BJ (cell line): ENCODE results near the gene PLEKHA8. TPM values are rescaled to one million over a fixed set of nuclear protein-coding genes. Genes with fewer than 3 reads are reported as not detected.

Experiments
- CTCF ChIA-PET: fragments of 350-600 bp; formaldehyde crosslinking; extraction: SDS; loops from one replicate; lab custom pipeline; 2021; ENCODE audit warnings: antibody characterized with exemption, inconsistent platforms; lab: Yijun Ruan, JAX
- POLR2A ChIA-PET: fragments of 300-600 bp; sonication (Branson Sonifier 250); formaldehyde crosslinking; extraction: SDS; loops from one replicate; lab custom pipeline; 2021; ENCODE audit warnings: antibody characterized with exemption; lab: Charles Lee
- DNase-seq: peaks from one replicate; pipeline ENCODE4 v3.0.0-alpha.2; 2011; ENCODE audit warnings: low read depth
- H3K27me3 ChIP-seq: 2 replicates; pipeline ENCODE4 v1.6.0; 2011; ENCODE audit warnings: low read length; ENCODE audit not compliant: control insufficient read depth, insufficient read depth
- H3K36me3 ChIP-seq: 2 replicates; pipeline ENCODE4 v1.5.1; 2011; ENCODE audit warnings: low read length; ENCODE audit not compliant: control insufficient read depth, insufficient read depth
- H3K4me3 ChIP-seq: 2 replicates; pipeline ENCODE4 v1.5.1; 2011; ENCODE audit warnings: low read depth, mild to moderate bottlenecking, control low read depth, low read length
- CTCF ChIP-seq: IDR thresholded peaks from 2 replicates; pipeline ENCODE4 v1.5.1; 2011; ENCODE audit warnings: low read depth, mild to moderate bottlenecking, control low read depth, inconsistent platforms, low read length, moderate library complexity; ENCODE audit not compliant: insufficient read depth
- polyA plus RNA-seq: library from polyadenylated mRNA; depleted of rRNA; stranded (reverse); fragments of >200 nt; gene quantifications from 2 replicates; pipeline ENCODE4 v1.2.3, GENCODE V29; 2011; rRNA removed
- small RNA-seq: library from RNA; depleted of rRNA; stranded (forward); fragments of <200 nt; gene quantifications from one replicate; pipeline ENCODE3, GENCODE V24; 2012; ENCODE audit warnings: low replicate concordance, low read depth; ENCODE audit not compliant: insufficient read length

The PLEKHA8 gene
- polyA plus RNA-seq, 1 experiment, result 4.2 TPM

GRCh38 chr7:30178748-30179436 is 150.7 kb downstream of the PLEKHA8 start:
- ChIA-PET POLR2A (no interaction called here), CTCF (interaction anchor here (0.5 to 0.9 kb wide), 2 partner anchors 14 to 240 kb away, joined by 3 to 4 read pairs; no protein-coding TSS in a partner anchor)
- no peak overlapping the region for H3K4me3 ChIP-seq
- H3K27me3 ChIP-seq, result no peaks in the 10 kb centered on the region
- no peaks in the 10 kb centered on the region for H3K36me3 ChIP-seq
- no peak for TF ChIP-seq CTCF
- DNase-seq, result no peak

Small RNA genes lying within 50 kb of the gene (small RNA-seq; reads per million reads assigned to genes)
- not detected for gene RPS27P16

Other genes with a start within 250 kb of the PLEKHA8 start
- gene WIPF3, start 221.9 kb upstream of the PLEKHA8 start, polyA plus RNA-seq, result not detected in 2 replicates
- gene SCRN1, start 38.6 kb upstream of the PLEKHA8 start, polyA plus RNA-seq, result 81.4 and 107 TPM in 2 replicates
- 14.9 and 27.1 TPM in 2 replicates for gene FKBP14, start 1.7 kb upstream of the PLEKHA8 start, polyA plus RNA-seq
- 7.0 and 9.2 TPM in 2 replicates for gene MTURN, start 106.6 kb downstream of the PLEKHA8 start, polyA plus RNA-seq